ENCODE data around the gene EPB41L4A. TPM values are rescaled to one million over a fixed set of nuclear protein-coding genes. Genes with fewer than 3 reads are reported as not detected.

Gene EPB41L4A
- total RNA-seq, 4 donors from 2014 or later: 12.4 to 51.4 (median 23.0) TPM

DNA sequence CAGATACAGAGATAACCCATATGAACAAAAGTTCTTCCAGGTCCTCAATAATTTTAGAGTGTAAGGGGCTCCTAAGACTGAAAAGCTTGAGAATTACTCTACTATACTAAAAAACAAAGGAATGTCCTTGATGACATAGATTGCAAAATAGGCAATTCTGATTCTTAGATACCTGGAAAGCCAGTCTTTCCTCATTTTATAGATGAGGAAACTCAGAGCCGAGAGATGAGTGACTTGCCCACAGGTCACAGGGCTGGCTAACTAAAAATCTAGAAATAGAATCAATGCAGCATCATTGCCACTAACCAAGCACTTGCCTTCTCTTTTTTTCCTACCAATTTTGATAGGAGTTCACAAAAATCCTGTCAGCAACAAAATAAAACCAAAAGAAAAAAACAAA is 101.2 kb downstream of the EPB41L4A start:
- TF ChIP-seq, protein P1, sequence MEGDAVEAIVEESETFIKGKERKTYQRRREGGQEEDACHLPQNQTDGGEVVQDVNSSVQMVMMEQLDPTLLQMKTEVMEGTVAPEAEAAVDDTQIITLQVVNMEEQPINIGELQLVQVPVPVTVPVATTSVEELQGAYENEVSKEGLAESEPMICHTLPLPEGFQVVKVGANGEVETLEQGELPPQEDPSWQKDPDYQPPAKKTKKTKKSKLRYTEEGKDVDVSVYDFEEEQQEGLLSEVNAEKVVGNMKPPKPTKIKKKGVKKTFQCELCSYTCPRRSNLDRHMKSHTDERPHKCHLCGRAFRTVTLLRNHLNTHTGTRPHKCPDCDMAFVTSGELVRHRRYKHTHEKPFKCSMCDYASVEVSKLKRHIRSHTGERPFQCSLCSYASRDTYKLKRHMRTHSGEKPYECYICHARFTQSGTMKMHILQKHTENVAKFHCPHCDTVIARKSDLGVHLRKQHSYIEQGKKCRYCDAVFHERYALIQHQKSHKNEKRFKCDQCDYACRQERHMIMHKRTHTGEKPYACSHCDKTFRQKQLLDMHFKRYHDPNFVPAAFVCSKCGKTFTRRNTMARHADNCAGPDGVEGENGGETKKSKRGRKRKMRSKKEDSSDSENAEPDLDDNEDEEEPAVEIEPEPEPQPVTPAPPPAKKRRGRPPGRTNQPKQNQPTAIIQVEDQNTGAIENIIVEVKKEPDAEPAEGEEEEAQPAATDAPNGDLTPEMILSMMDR (IDR thresholded peaks at IDR 0.05; ENCODE audit: low read depth): no peak

DNA sequence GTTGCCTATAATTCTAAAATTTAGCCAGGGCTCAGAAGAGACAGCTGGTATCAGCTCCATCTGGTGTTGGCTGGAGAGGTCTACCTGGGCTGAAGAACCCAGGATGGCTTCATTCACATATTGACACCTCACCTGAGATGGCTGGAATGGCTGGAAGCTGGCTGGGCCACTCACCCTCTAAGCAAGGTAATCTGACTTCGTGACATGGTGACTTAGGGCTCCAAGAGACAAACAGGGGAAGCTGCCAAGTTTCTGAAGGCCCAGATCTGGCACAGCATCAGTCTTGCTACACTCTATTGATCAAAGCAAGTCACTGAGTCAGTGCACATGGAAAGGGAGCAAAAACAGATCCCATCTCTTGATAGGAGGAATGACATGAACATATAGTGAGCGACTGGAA is 102.3 kb downstream of the EPB41L4A start:
- TF ChIP-seq, protein P1 (IDR thresholded peaks at IDR 0.05; ENCODE audit: low read depth): no peak

DNA sequence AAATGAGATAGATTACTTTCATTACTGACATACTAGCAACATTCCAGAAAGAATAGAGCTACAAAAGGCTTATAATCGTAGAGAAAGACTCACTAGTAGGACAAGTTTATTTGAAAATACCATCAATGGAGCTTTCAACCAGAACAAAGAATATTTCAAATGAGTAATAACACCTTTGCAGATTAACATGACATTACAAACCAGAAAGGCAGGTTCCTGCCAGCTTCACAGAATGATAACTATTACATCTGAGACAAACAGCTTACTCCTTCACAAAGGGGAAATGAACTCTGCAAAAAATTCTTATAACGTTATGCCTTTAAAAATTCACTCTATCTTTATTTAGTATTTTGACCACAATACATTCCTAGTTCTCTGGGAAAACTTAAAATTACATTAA is 103.1 kb downstream of the EPB41L4A start:
- TF ChIP-seq, protein P1 (IDR thresholded peaks at IDR 0.05; ENCODE audit: low read depth): no peak

DNA sequence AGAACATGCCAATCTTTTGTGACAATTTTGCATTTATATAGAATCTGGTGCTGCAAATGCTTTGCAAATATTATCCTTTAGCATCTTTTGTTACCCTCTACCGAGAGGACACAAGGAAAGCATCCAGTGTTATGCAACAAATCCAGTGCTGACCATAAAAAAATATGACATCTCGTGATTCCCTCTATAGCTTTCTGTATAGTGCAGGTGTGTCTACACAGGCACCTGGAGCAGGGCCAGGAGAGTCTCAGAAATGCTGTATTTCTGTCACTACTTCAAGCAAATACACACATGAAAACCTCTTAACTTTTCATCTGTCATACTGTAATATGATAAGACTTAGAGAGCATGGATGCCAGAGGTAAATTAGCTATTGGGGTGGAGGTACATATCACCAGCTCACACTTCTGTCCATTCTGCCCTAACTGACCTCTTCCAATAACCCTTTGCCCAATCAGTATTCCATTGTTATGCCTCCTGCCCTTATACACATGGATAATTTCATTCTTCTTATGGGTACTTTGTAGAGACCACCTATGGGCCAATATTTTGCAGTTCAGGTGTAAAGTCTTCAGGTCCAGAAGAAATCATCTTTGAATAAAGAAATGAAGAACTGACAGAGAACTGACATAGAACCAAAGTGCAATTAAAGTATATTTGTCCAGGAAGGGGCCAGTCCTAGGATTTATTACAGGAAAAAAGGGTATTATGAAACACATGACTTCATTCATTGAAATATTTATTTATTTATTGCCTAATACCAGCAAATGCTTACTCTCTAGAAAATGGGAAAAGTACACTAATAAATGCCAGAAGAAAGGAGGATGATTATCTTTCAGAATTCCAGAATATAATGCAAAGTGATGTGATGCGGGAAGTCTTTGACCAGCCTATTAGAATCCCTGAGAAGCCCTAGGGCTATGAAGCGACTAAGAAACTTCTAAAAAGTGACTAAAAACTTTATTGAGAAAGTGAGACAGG is 106.5 kb downstream of the EPB41L4A start:
- TF ChIP-seq, protein P1 (IDR thresholded peaks at IDR 0.05; ENCODE audit: low read depth): no peak

DNA sequence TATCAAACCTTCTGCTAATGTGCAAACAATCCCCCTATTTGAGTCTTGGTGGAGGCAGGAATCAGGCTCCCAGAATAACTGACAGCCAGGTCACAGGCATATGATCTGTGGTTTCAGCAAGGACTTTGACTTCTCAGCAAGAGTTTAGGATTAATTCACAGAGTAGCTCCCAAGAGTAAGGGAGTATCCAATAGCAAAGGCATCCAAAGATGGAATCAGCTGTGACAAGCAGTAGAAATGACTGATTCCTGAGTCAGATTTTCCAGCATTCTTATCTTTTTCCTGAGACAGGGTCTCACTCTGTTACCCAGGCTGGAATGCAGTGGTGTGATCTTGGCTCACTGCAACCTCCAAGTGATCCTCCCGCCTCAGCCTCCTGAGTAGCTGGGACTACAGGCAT is 108.3 kb downstream of the EPB41L4A start:
- TF ChIP-seq, protein P1 (IDR thresholded peaks at IDR 0.05; ENCODE audit: low read depth): no peak

DNA sequence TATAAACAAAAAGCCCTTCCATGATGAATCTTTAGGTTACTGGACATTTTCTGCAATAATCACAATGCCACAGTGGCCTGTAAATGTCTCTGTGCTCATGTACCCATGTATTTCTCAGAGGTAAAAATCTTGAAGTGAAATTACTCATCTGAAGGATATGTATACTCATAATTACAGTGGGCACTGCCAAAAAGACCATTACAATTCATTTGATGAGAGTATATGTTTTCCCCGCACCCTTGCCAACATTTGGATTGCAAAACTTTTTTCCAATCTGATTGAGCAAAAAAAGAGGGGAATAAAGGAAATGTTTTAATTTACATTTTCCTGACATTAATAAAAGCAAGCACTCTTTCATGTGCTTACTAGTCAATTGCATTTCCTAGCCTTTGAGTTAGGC is 110.5 kb downstream of the EPB41L4A start:
- TF ChIP-seq, protein P1 (IDR thresholded peaks at IDR 0.05; ENCODE audit: low read depth): no peak

DNA sequence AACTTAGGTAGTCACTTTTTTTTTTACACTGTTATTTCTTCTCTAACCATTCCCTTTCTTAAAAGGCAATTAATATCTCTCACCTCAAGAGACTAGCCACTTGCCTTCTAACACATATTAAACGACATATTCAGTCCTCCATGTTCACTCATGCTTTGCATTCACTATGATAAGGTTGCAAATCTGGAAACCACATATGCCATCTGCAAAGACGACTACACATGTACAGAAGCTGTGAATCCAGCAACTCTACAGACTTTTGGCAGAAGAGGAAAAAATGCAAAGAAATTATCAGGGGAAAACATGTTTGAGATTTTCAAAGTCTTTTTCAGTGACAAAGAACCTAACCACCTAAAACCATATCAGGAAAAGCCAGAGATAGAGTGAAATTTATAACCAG is 112.1 kb downstream of the EPB41L4A start:
- TF ChIP-seq, protein P1 (IDR thresholded peaks at IDR 0.05; ENCODE audit: low read depth): no peak

Data from subcutaneous adipose tissue (tissue), 4 donors.